DOHH2 (cell line): ENCODE results near the gene NPR3.

Experiments
- CTCF ChIP-seq: fragments of 200-600 bp; sonication (generic); IDR thresholded peaks from one replicate; pipeline ENCODE4 v1.5.1; 2014; ENCODE audit warnings: antibody characterized with exemption, mild to moderate bottlenecking, low read depth, low read length; ENCODE audit not compliant: poor library complexity, severe bottlenecking
- EZH2phosphoT487 ChIP-seq: fragments of 200-600 bp; sonication (generic); IDR thresholded peaks from 2 replicates; pipeline ENCODE4 v1.6.1; 2017; ENCODE audit warnings: borderline replicate concordance, mild to moderate bottlenecking, antibody characterized with exemption, low read length, moderate library complexity, mixed read lengths

- TF ChIP-seq CTCF (no peak), EZH2phosphoT487 (no peak)
Measured at GRCh38 chr5:32678472-32678871, 32.6 kb upstream of the NPR3 start.
